ENCODE data around the gene PPIP5K2.
"Not testable (repeated sequence)": the region's sequence is repeated elsewhere in the genome, so short reads cannot be mapped to it uniquely, and the experiment has no call there.

Gene PPIP5K2

DNA sequence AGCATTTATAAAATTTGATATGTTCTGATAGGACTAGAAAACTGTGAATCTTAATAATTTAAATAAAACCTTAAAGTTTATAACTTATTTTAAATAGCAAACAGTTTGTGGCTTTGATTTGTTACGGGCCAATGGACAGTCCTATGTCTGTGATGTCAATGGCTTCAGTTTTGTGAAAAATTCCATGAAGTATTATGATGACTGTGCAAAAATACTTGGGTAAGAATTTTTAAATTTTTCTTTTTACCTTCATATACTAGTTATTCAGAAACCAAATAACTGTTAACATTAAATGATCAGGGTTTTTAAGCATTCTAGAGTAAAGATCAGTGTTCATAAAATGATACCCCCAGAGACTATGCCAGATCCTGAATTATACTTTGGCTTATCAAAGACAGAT, 31.1 kb downstream of the PPIP5K2 start:
- Histone ChIP-seq H3K9me3 (ENCODE audit: control insufficient read depth in 1 of 2, low read length in 2 of 2) (no peaks in the 10 kb centered on the region), H3K36me3 (ENCODE audit: control insufficient read depth in 1 of 2, insufficient read depth in 2 of 2, low read length in 2 of 2) (peaks cover 23 to 24% of the 10 kb centered on the region in 2 donors)

DNA sequence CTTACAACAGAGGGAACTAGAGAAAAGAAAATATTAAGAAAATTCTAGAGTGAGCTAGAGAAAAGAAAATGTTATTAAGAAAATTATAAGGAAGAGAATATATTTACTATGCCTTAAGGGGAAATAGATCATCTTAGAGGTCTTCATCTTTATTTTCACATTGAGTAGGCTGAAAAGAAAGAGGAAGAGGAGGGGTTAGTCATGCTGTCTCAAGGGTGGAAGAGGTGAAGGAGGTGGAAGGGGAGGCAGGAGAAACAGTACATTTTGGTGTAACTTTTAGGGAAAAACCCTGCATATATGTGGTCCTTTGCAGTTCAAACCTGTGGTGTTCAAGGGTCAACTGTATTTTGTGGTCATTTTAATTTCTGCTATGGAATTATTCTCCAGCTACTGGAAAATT, 46.6 kb downstream of the PPIP5K2 start:
- peaks cover 15 to 34% of the 10 kb centered on the region in 2 donors for H3K36me3 ChIP-seq (ENCODE audit: control insufficient read depth in 1 of 2, insufficient read depth in 2 of 2, low read length in 2 of 2)
- no peak overlapping the region for H3K4me3 ChIP-seq (ENCODE audit: low read depth in 1 of 2, low read length in 2 of 2)
- H3K4me1 ChIP-seq (ENCODE audit: control insufficient read depth in 1 of 2, insufficient read depth in 2 of 2, low read length in 2 of 2), result no peaks in the 10 kb centered on the region
- H3K9me3 ChIP-seq (ENCODE audit: control insufficient read depth in 1 of 2, low read length in 2 of 2), result no peaks in the 10 kb centered on the region
- no peaks in the 10 kb centered on the region for H3K27me3 ChIP-seq (ENCODE audit: low read depth, low read length)
- H3K27ac ChIP-seq (ENCODE audit: low read length), result no peak overlapping the region

More for the DNA sequence above, 31.1 kb downstream of the PPIP5K2 start:
- Histone ChIP-seq H3K27me3 (ENCODE audit: low read depth, low read length) (no peaks in the 10 kb centered on the region), H3K4me3 (ENCODE audit: low read depth in 1 of 2, low read length in 2 of 2) (no peak overlapping the region), H3K4me1 (ENCODE audit: control insufficient read depth in 1 of 2, insufficient read depth in 2 of 2, low read length in 2 of 2) (no peaks in the 10 kb centered on the region), H3K27ac (ENCODE audit: low read length) (no peak overlapping the region)

DNA sequence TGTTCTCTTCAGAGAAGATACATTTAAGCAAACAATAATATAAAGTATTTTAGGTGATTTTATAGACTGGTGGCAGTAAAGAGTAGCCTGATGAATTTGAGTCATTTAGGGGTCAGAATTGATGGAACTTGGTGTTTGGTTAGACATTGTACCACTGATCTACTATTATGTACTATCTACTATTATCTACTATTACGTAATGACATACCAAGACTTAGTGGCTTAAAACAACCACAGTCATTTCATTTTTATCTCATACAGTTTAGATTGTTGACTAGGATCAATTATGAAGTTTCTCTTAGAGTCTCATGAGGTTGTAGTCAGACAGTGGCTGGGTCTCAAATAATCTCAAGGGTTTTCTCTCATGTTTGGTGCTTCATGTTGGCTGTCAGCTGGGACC, 54.0 kb downstream of the PPIP5K2 start:
- Histone ChIP-seq H3K27ac (ENCODE audit: low read length) (no peak overlapping the region), H3K4me1 (ENCODE audit: control insufficient read depth in 1 of 2, insufficient read depth in 2 of 2, low read length in 2 of 2) (no peaks in the 10 kb centered on the region), H3K27me3 (ENCODE audit: low read depth, low read length) (no peaks in the 10 kb centered on the region), H3K9me3 (ENCODE audit: control insufficient read depth in 1 of 2, low read length in 2 of 2) (no peaks in the 10 kb centered on the region), H3K4me3 (ENCODE audit: low read depth in 1 of 2, low read length in 2 of 2) (no peak overlapping the region), H3K36me3 (ENCODE audit: control insufficient read depth in 1 of 2, insufficient read depth in 2 of 2, low read length in 2 of 2) (peaks cover 14 to 29% of the 10 kb centered on the region in 2 donors)

DNA sequence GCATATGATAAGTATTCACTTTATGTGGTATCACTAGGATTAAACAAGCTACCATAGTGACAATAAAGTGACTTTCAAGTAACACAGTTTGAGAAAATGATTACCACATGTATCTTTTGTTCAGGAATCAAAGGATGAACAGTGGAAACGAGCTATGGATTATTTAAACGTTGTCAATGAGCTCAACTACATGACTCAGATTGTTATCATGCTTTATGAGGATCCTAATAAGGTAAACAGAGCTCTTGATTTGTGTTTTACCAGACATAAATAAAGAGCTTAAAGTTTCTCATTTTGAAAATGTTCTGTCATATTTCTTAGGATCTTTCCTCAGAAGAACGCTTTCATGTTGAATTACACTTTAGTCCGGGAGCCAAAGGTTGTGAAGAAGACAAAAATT, 57.4 kb downstream of the PPIP5K2 start:
- no peak overlapping the region for H3K4me3 ChIP-seq (ENCODE audit: low read depth in 1 of 2, low read length in 2 of 2)
- H3K27me3 ChIP-seq (ENCODE audit: low read depth, low read length), result no peaks in the 10 kb centered on the region
- no peaks in the 10 kb centered on the region for H3K9me3 ChIP-seq (ENCODE audit: control insufficient read depth in 1 of 2, low read length in 2 of 2)
- H3K27ac ChIP-seq (ENCODE audit: low read length), result no peak overlapping the region
- H3K36me3 ChIP-seq (ENCODE audit: control insufficient read depth in 1 of 2, insufficient read depth in 2 of 2, low read length in 2 of 2), result peaks cover 24 to 41% of the 10 kb centered on the region in 2 donors
- H3K4me1 ChIP-seq (ENCODE audit: control insufficient read depth in 1 of 2, insufficient read depth in 2 of 2, low read length in 2 of 2), result no peaks in the 10 kb centered on the region

DNA sequence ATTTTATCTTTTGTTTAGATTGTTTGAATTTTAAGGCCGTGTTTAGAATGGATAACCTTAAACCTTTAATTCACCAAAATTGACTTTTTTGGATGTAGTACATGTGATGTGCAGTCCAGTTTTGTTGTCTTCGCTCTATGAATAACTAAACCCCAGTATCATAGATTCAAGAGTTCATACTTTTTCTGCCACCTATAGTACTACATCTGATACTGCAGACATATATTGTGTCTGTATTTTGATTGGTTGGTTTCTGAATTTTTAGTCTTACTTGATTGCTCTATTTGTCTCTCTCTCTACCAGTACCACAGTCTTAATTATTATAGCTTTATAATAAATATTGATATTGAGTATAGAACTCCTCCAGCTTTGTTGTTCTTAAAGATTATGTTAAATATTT, 58.1 kb downstream of the PPIP5K2 start:
- no peaks in the 10 kb centered on the region for H3K27me3 ChIP-seq (ENCODE audit: low read depth, low read length)
- peaks cover 26 to 47% of the 10 kb centered on the region in 2 donors for H3K36me3 ChIP-seq (ENCODE audit: control insufficient read depth in 1 of 2, insufficient read depth in 2 of 2, low read length in 2 of 2)
- H3K27ac ChIP-seq (ENCODE audit: low read length), result no peak overlapping the region
- no peaks in the 10 kb centered on the region for H3K9me3 ChIP-seq (ENCODE audit: control insufficient read depth in 1 of 2, low read length in 2 of 2)
- no peak overlapping the region for H3K4me3 ChIP-seq (ENCODE audit: low read depth in 1 of 2, low read length in 2 of 2)
- H3K4me1 ChIP-seq (ENCODE audit: control insufficient read depth in 1 of 2, insufficient read depth in 2 of 2, low read length in 2 of 2), result no peaks in the 10 kb centered on the region

DNA sequence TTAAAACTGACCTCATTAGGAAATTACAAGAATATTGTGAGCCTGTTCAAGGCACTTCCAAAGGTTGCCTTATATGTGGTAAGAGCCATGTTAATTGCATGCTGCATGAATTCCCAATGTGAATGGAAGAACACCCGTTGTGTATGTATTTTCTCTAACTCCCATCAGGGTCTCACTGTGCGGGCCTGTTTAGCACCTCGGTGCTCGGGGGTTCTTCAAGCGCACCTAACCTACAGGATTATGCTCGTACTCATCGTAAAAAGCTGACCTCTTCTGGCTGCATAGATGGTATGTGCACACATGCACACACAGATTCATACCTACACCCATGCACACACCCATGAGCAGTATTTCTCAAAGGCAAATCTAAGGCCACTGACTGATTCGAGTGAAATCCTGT, 66.1 kb downstream of the PPIP5K2 start:
- Histone ChIP-seq H3K4me1 (ENCODE audit: control insufficient read depth in 1 of 2, insufficient read depth in 2 of 2, low read length in 2 of 2) (no peaks in the 10 kb centered on the region), H3K27ac (ENCODE audit: low read length) (no peak overlapping the region), H3K4me3 (ENCODE audit: low read depth in 1 of 2, low read length in 2 of 2) (no peak overlapping the region), H3K9me3 (ENCODE audit: control insufficient read depth in 1 of 2, low read length in 2 of 2) (no peaks in the 10 kb centered on the region), H3K27me3 (ENCODE audit: low read depth, low read length) (no peaks in the 10 kb centered on the region), H3K36me3 (ENCODE audit: control insufficient read depth in 1 of 2, insufficient read depth in 2 of 2, low read length in 2 of 2) (peaks cover 42 to 43% of the 10 kb centered on the region in 2 donors)

DNA sequence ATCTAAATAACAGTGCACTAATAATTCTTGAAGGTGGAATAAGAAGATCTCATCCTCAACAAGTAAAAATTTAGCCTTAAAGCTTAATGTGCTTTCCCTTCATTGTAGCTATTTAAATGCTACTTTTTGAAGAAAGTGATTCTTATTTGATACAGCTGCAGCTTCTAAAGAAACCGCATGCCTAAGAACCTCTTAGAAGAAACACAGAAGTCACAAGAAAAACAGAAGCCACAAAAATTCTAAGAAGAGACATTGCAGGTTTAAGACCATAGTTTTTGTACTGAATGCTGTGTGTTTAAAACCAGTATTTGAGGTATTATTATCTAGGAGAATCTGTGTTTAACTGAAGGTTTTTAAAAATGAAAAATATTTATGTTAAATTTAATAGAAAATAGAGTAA, 68.3 kb downstream of the PPIP5K2 start:
- H3K4me1 ChIP-seq (ENCODE audit: control insufficient read depth in 1 of 2, insufficient read depth in 2 of 2, low read length in 2 of 2), result no peaks in the 10 kb centered on the region
- no peak overlapping the region for H3K4me3 ChIP-seq (ENCODE audit: low read depth in 1 of 2, low read length in 2 of 2)
- H3K27me3 ChIP-seq (ENCODE audit: low read depth, low read length), result no peaks in the 10 kb centered on the region
- no peaks in the 10 kb centered on the region for H3K9me3 ChIP-seq (ENCODE audit: control insufficient read depth in 1 of 2, low read length in 2 of 2)
- H3K36me3 ChIP-seq (ENCODE audit: control insufficient read depth in 1 of 2, insufficient read depth in 2 of 2, low read length in 2 of 2), result peaks cover 41% of the 10 kb centered on the region in 2 donors
- no peak overlapping the region for H3K27ac ChIP-seq (ENCODE audit: low read length)

DNA sequence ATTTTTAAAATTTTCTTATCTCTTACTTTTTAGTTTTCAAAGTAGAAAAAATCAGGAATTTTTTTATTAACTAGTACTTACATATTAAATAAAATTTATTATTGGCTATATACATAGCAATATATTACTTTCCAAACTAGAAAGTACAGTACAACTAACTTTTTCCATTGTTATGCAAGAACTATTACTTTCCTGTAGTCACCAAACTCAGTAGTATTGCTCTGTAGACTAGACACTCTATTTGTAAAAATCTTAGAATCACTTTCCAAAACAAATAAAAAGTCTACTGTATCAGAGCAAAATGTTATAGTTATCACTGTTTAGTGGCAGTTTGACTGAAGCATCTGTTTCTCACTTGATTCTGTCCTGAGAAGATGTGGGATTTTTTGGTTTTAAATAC, 83.1 kb downstream of the PPIP5K2 start:
- Histone ChIP-seq H3K27ac (ENCODE audit: low read length) (no peak overlapping the region), H3K4me3 (ENCODE audit: low read depth in 1 of 2, low read length in 2 of 2) (no peak overlapping the region), H3K36me3 (ENCODE audit: control insufficient read depth in 1 of 2, insufficient read depth in 2 of 2, low read length in 2 of 2) (peaks cover 9 to 35% of the 10 kb centered on the region in 2 donors), H3K27me3 (ENCODE audit: low read depth, low read length) (no peaks in the 10 kb centered on the region), H3K4me1 (ENCODE audit: control insufficient read depth in 1 of 2, insufficient read depth in 2 of 2, low read length in 2 of 2) (no peaks in the 10 kb centered on the region), H3K9me3 (ENCODE audit: control insufficient read depth in 1 of 2, low read length in 2 of 2) (no peaks in the 10 kb centered on the region)

DNA sequence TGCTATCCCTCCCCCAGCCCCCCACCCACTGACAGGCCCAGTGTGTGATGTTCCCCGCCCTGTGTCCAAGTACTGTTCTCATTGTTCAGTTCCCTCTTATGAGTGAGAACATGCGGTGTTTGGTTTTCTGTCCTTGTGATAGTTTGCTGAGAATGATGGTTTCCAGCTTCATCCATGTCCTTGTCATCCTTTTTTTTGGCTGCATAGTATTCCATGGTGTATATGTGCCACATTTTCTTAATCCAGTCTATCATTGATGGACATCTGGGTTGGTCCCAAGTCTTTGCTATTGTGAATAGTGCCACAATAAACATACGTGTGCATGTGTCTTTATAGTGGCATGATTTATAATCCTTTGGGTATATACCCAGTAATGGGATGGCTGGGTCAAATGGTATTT, 84.9 kb downstream of the PPIP5K2 start:
- not testable (repeated sequence) for H3K27me3 ChIP-seq (ENCODE audit: low read depth, low read length); H3K9me3 ChIP-seq (ENCODE audit: control insufficient read depth in 1 of 2, low read length in 2 of 2); H3K27ac ChIP-seq (ENCODE audit: low read length); H3K4me1 ChIP-seq (ENCODE audit: control insufficient read depth in 1 of 2, insufficient read depth in 2 of 2, low read length in 2 of 2); H3K4me3 ChIP-seq (ENCODE audit: low read depth in 1 of 2, low read length in 2 of 2)
- H3K36me3 ChIP-seq (ENCODE audit: control insufficient read depth in 1 of 2, insufficient read depth in 2 of 2, low read length in 2 of 2), result peaks cover 5 to 28% of the 10 kb centered on the region in 2 donors

DNA sequence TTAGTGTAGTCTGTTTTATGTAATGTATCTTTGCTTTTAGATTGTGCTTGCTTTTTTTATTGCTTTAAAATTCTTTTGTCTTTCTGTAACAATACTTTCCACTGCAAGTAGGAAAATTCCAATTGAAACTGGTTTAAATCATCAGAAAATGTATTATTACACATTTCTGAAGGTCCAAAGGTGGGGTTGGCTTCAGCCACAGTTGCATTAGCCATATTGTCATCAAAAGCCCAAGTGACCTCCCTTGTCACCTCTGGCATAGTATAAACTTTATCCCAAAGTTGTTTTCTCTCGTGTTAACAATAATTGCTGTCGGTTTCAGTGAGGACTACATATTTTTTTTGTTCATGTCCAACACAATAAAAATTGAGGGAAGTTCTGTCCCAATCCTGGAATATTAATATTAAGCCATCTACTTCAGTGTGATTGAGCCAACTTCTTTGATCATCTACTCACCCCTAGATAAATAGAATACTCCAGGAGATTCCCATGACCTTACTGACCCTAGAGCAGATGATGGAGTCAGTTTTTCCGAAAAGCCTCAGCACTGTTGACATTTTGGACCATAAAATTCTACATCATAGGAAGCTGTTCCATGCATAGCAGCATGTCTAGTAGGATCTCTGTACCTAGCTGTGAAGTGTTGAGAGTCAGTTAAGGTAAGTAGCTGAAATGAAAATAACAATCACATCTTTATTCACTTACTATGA, 86.0 kb downstream of the PPIP5K2 start:
- Histone ChIP-seq H3K36me3 (ENCODE audit: control insufficient read depth in 1 of 2, insufficient read depth in 2 of 2, low read length in 2 of 2) (peaks cover 5 to 28% of the 10 kb centered on the region in 2 donors), H3K4me3 (ENCODE audit: low read depth in 1 of 2, low read length in 2 of 2) (no peak overlapping the region), H3K27me3 (ENCODE audit: low read depth, low read length) (no peaks in the 10 kb centered on the region), H3K4me1 (ENCODE audit: control insufficient read depth in 1 of 2, insufficient read depth in 2 of 2, low read length in 2 of 2) (no peaks in the 10 kb centered on the region), H3K9me3 (ENCODE audit: control insufficient read depth in 1 of 2, low read length in 2 of 2) (no peaks in the 10 kb centered on the region), H3K27ac (ENCODE audit: low read length) (no peak overlapping the region)

DNA sequence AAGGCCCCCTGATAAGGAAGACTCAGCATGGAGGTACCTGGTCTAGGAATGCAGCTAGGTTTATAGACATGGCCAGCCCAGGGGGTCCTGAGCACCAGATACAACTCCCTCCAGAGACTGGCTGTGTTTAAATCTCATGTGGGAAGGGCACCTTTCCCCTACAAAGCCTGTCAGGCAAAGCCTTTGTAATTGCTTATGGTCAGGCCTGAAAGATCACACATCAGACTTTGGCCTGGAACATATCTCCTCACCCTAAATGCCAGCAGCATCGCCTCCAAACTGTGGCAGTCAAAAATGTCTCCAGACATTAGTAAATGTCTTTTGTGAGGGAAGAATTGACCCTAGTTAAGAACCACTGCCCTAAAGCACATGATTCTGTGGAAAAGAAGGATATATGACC, 86.9 kb downstream of the PPIP5K2 start:
- Histone ChIP-seq H3K27ac (ENCODE audit: low read length) (no peak overlapping the region), H3K36me3 (ENCODE audit: control insufficient read depth in 1 of 2, insufficient read depth in 2 of 2, low read length in 2 of 2) (peaks cover under 1 to 23% of the 10 kb centered on the region in 2 donors), H3K4me1 (ENCODE audit: control insufficient read depth in 1 of 2, insufficient read depth in 2 of 2, low read length in 2 of 2) (no peaks in the 10 kb centered on the region), H3K4me3 (ENCODE audit: low read depth in 1 of 2, low read length in 2 of 2) (no peak overlapping the region), H3K9me3 (ENCODE audit: control insufficient read depth in 1 of 2, low read length in 2 of 2) (no peaks in the 10 kb centered on the region), H3K27me3 (ENCODE audit: low read depth, low read length) (no peaks in the 10 kb centered on the region)

DNA sequence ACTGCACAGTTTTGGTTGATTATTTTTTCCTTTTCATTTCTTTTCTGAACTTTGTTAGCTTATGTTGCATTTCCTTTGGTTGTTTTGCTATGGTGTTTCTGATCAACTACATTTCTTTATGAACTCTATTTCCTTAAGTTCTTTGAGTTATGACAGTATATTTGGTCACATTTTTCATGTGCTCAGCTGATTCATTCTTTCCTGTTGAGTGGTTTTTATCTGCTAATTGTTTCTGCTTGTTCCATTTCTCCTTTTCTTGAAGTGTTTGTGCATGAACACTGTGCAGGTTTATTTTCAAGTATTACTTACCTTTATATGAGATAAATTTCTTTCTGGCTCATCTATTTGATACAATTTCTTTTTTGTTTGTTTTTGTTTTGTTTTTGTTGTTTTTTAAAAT, 87.6 kb downstream of the PPIP5K2 start:
- Histone ChIP-seq H3K4me3 (ENCODE audit: low read depth in 1 of 2, low read length in 2 of 2) (no peak overlapping the region), H3K4me1 (ENCODE audit: control insufficient read depth in 1 of 2, insufficient read depth in 2 of 2, low read length in 2 of 2) (no peaks in the 10 kb centered on the region), H3K36me3 (ENCODE audit: control insufficient read depth in 1 of 2, insufficient read depth in 2 of 2, low read length in 2 of 2) (peaks cover 0 to 19% of the 10 kb centered on the region in 2 donors), H3K27me3 (ENCODE audit: low read depth, low read length) (no peaks in the 10 kb centered on the region), H3K9me3 (ENCODE audit: control insufficient read depth in 1 of 2, low read length in 2 of 2) (no peaks in the 10 kb centered on the region), H3K27ac (ENCODE audit: low read length) (no peak overlapping the region)

Data from muscle layer of duodenum (tissue), 2 donors.